Testis (tissue), 2 donors: ENCODE data around the gene ACTL10.

Experiments used
- POLR2A ChIP-seq: fragments of 450-650 bp; IDR thresholded peaks from one replicate; pipeline ENCODE4 v1.6.1; 2017; ENCODE audit warnings: antibody characterized with exemption, mild to moderate bottlenecking, moderate library complexity
- TF ChIP-seq, protein P1 (sequence below), 3 experiments: fragments of 450-650 bp in 2 of 3; fragments of 200-600 bp in 1 of 3; sonication (generic) in 1 of 3; IDR thresholded peaks; one replicate each; pipeline ENCODE4 v1.5.1; 2016 to 2019; ENCODE audit warnings: antibody characterized with exemption in 3 of 3, mild to moderate bottlenecking in 2 of 3, moderate library complexity in 1 of 3

DNA sequence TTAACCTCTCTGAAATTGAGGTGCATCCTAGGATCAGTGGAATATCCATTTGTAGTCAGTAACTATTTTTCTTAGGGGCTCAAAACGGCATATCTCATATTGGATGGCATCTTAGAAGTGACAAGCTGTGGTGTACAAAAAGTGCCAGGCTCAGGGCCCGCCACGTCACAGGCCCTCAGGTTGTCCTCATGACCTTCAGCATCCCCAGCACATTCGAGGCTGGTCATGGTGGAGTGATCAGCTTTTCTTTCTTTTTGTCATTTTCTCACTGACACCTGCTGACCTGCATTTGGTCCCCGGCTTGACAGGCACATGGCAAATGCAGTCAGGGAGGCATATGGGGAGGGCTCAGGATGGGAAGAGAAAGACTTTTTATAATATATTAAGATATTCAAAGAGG, 26.5 kb downstream of the ACTL10 start:
- TF ChIP-seq, protein P1, sequence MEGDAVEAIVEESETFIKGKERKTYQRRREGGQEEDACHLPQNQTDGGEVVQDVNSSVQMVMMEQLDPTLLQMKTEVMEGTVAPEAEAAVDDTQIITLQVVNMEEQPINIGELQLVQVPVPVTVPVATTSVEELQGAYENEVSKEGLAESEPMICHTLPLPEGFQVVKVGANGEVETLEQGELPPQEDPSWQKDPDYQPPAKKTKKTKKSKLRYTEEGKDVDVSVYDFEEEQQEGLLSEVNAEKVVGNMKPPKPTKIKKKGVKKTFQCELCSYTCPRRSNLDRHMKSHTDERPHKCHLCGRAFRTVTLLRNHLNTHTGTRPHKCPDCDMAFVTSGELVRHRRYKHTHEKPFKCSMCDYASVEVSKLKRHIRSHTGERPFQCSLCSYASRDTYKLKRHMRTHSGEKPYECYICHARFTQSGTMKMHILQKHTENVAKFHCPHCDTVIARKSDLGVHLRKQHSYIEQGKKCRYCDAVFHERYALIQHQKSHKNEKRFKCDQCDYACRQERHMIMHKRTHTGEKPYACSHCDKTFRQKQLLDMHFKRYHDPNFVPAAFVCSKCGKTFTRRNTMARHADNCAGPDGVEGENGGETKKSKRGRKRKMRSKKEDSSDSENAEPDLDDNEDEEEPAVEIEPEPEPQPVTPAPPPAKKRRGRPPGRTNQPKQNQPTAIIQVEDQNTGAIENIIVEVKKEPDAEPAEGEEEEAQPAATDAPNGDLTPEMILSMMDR (IDR thresholded peaks at IDR 0.05): no peak
- TF ChIP-seq POLR2A: no peak
